ENCODE results near the gene BAK1.

BAK1 gene

GRCh38 chr6:33609528-33609927 is 29.5 kb upstream of the BAK1 start:
- no peak overlapping the region for H3K4me3 ChIP-seq (ENCODE audit: low read depth, low read length)
- CTCF ChIA-PET: interaction anchor here (1.2 to 4.2 kb wide), 3 partner anchors 19 to 91 kb away, joined by 4 to 19 read pairs (median 11); no protein-coding TSS in a partner anchor
- no peak for DNase-seq (ENCODE audit: low read depth, low spot score)
- no peak for TF ChIP-seq CTCF (IDR thresholded peaks at IDR 0.05; ENCODE audit: insufficient read depth, low read length, missing control alignments)
- POLR2A ChIA-PET: no interaction called here

GRCh38 chr6:33609019-33609418 is 28.9 kb upstream of the BAK1 start:
- TF ChIP-seq CTCF (IDR thresholded peaks at IDR 0.05; ENCODE audit: insufficient read depth, low read length, missing control alignments): no peak
- no peak for DNase-seq (ENCODE audit: low read depth, low spot score)
- no peak overlapping the region for H3K4me3 ChIP-seq (ENCODE audit: low read depth, low read length)
- ChIA-PET POLR2A (no interaction called here), CTCF (interaction anchor here (1.2 to 4.2 kb wide), 8 partner anchors 9 to 160 kb away, joined by 3 to 25 read pairs (median 9); no protein-coding TSS in a partner anchor)

- DNase-seq (ENCODE audit: low read depth, low spot score): no peak
- H3K4me3 ChIP-seq (ENCODE audit: low read depth, low read length): no peak overlapping the region
- ChIA-PET CTCF (interaction anchor here (0.7 to 4.2 kb wide), 11 partner anchors 8 to 161 kb away, joined by 3 to 25 read pairs (median 5); no protein-coding TSS in a partner anchor), POLR2A (no interaction called here)
- TF ChIP-seq CTCF (IDR thresholded peaks at IDR 0.05; ENCODE audit: insufficient read depth, low read length, missing control alignments): peak; percentile 1
These were observed 27.7 kb upstream of the BAK1 start for GRCh38 chr6:33607784-33608161.

GRCh38 chr6:33607126-33607783 is 27.2 kb upstream of the BAK1 start:
- POLR2A ChIA-PET: no interaction called here
- no peak for TF ChIP-seq CTCF (IDR thresholded peaks at IDR 0.05; ENCODE audit: insufficient read depth, low read length, missing control alignments)
- H3K4me3 ChIP-seq (ENCODE audit: low read depth, low read length): no peak overlapping the region
- CTCF ChIA-PET: interaction anchor here (0.5 to 4.2 kb wide), 14 partner anchors 8 to 448 kb away, joined by 3 to 25 read pairs (median 5); no protein-coding TSS in a partner anchor
- DNase-seq (ENCODE audit: low read depth, low spot score): no peak

- no peak for TF ChIP-seq CTCF (IDR thresholded peaks at IDR 0.05; ENCODE audit: insufficient read depth, low read length, missing control alignments)
- DNase-seq (ENCODE audit: low read depth, low spot score): no peak
- no peak overlapping the region for H3K4me3 ChIP-seq (ENCODE audit: low read depth, low read length)
- CTCF ChIA-PET: interaction anchor here (0.5 to 4.2 kb wide), 9 partner anchors 11 to 447 kb away, joined by 3 to 25 read pairs (median 7); no protein-coding TSS in a partner anchor
- POLR2A ChIA-PET: no interaction called here
These were observed 26.6 kb upstream of the BAK1 start for GRCh38 chr6:33606642-33607041.

- no peak for DNase-seq (ENCODE audit: low read depth, low spot score)
- no peak overlapping the region for H3K4me3 ChIP-seq (ENCODE audit: low read depth, low read length)
- CTCF ChIA-PET: interaction anchor here (1.3 to 3.6 kb wide), 2 partner anchors 9 to 15 kb away, joined by 3 to 25 read pairs; no protein-coding TSS in a partner anchor
- no peak for TF ChIP-seq CTCF (IDR thresholded peaks at IDR 0.05; ENCODE audit: insufficient read depth, low read length, missing control alignments)
- POLR2A ChIA-PET: no interaction called here
These were observed 25.1 kb upstream of the BAK1 start for GRCh38 chr6:33604941-33605854.

All from AG04449 (cell line).